ENCODE measurements around the gene NBAS. TPM values are rescaled to one million over a fixed set of nuclear protein-coding genes. Genes with fewer than 3 reads are reported as not detected.

The NBAS gene
- total and polyA plus RNA-seq, 2 donors (not counting 3 experiments of a cell fraction or from before 2014, with no cell fraction given): 29.4 to 43.0 TPM

DNA sequence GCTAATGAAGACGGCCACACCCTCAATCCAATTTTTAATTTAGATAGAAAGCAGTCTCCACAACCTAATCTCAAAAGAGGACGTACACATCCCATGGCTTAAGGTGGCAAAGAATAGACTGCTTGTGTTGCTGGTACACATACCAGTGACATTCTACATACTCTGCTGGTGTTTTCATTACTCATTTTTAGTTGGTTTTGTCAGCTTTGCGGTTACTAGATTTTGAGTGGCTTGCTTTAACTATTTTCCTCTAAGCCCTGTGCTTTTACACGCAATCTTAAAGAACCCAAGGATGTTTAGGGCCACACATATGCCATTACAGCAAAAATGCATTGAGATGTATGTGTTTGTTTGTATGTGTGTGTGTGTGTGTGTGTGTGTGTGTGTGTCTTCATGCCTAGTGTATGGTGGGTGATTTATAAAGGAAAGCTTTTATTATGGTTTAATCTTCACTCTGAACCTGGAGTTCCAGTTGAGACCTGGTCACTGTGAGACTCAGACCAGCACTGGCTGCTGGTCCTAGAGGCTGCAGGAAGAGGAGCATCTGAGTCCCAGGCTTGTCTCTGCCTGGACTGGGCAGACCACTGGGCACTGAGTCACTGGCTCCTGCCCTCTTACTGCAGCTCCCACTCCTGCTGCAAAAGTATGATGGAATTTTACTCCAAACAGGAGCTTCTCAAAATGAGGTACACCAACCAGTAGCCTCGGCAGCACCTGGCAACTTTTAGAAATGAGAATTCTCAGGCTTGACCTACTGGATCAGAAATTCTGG lies 415.9 kb downstream of the NBAS start:
- DNase-seq (ENCODE audit: low read depth, low spot score) (no peak), FAIRE-seq (no peak)
- dilution Hi-C loops (cut with MboI; ENCODE audit: extremely low pct_ligation_motif_present, low sequenced_read_pairs) (no loop called here), intact Hi-C loops (cut with micrococcal nuclease) (no loop called here)
- TF ChIP-seq EZH2 (IDR thresholded peaks at IDR 0.05; ENCODE audit: borderline replicate concordance, low read depth, low read length, severe bottlenecking) (no peak), JUN (IDR thresholded peaks at IDR 0.05; ENCODE audit: borderline replicate concordance, insufficient read depth, insufficient read length, low read depth) (no peak), POLR2AphosphoS5 (IDR thresholded peaks at IDR 0.05; ENCODE audit: insufficient read depth, low read depth, low read length) (no peak), GATA2 (IDR thresholded peaks at IDR 0.05; ENCODE audit: insufficient read depth, insufficient read length, low read depth, low read length) (no peak), POLR2A (IDR thresholded peaks at IDR 0.05; ENCODE audit: low read depth, low read length) (no peak), FOS (IDR thresholded peaks at IDR 0.05; ENCODE audit: borderline replicate concordance, insufficient read depth, low read length) (no peak), MYC (IDR thresholded peaks at IDR 0.05; ENCODE audit: low read depth, low read length) (no peak)
- TF ChIP-seq, protein P1, sequence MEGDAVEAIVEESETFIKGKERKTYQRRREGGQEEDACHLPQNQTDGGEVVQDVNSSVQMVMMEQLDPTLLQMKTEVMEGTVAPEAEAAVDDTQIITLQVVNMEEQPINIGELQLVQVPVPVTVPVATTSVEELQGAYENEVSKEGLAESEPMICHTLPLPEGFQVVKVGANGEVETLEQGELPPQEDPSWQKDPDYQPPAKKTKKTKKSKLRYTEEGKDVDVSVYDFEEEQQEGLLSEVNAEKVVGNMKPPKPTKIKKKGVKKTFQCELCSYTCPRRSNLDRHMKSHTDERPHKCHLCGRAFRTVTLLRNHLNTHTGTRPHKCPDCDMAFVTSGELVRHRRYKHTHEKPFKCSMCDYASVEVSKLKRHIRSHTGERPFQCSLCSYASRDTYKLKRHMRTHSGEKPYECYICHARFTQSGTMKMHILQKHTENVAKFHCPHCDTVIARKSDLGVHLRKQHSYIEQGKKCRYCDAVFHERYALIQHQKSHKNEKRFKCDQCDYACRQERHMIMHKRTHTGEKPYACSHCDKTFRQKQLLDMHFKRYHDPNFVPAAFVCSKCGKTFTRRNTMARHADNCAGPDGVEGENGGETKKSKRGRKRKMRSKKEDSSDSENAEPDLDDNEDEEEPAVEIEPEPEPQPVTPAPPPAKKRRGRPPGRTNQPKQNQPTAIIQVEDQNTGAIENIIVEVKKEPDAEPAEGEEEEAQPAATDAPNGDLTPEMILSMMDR (IDR thresholded peaks at IDR 0.05; ENCODE audit: extremely low read depth in 1 of 2, insufficient read depth in 1 of 2, low read depth in 1 of 2, low read length in 2 of 2): no peak
- TF ChIP-seq, protein P2, sequence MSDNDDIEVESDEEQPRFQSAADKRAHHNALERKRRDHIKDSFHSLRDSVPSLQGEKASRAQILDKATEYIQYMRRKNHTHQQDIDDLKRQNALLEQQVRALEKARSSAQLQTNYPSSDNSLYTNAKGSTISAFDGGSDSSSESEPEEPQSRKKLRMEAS (IDR thresholded peaks at IDR 0.05; ENCODE audit: insufficient read depth, insufficient read length): no peak
- H3K4me2 ChIP-seq (ENCODE audit: insufficient read depth, low read length): no peak overlapping the region
- CTCF ChIA-PET: no interaction called here
- no peak overlapping the region for H3K9ac ChIP-seq (replicated peaks; ENCODE audit: extremely low read depth, insufficient read depth, low read length)
- no peaks in the 10 kb centered on the region for H4K20me1 ChIP-seq (replicated peaks; ENCODE audit: control insufficient read depth, extremely low read depth, insufficient read depth, low read length)
- no peaks in the 10 kb centered on the region for H3K27me3 ChIP-seq (ENCODE audit: control insufficient read depth in 2 of 2, insufficient read depth in 2 of 2, low read length in 2 of 2)
- no TSS peak for BruUV-seq (replicated peaks)
- H3K9me3 ChIP-seq (replicated peaks; ENCODE audit: control insufficient read depth, insufficient read depth, low read length): no peaks in the 10 kb centered on the region
- H3K9me1 ChIP-seq (replicated peaks; ENCODE audit: control insufficient read depth, extremely low read depth, insufficient read depth, low read length): no peaks in the 10 kb centered on the region
- no peaks in the 10 kb centered on the region for H3K36me3 ChIP-seq (ENCODE audit: control insufficient read depth in 2 of 2, extremely low read depth in 1 of 2, insufficient read depth in 2 of 2, low read length in 2 of 2)
- POLR2A ChIA-PET: no interaction called here
- H3K4me1 ChIP-seq (ENCODE audit: control insufficient read depth, extremely low read depth, insufficient read depth, low read length): peaks cover 4% of the 10 kb centered on the region
- H3K4me3 ChIP-seq (replicated peaks in 1 of 3; ENCODE audit: insufficient read depth in 1 of 3, low read depth in 1 of 3, low read length in 3 of 3): no peak overlapping the region
- H3K79me2 ChIP-seq (ENCODE audit: control insufficient read depth, insufficient read depth, low read length): no peaks in the 10 kb centered on the region
- H3K27ac ChIP-seq (ENCODE audit: insufficient read depth, low read depth, low read length): no peak overlapping the region
- H2AFZ ChIP-seq (ENCODE audit: low read depth, low read length): no peak overlapping the region

Measured in endothelial cell of umbilical vein (primary cell).